K562 treated with DMSO at 1 percent for 24 hours (cell line): ENCODE measurements around the gene SSNA1. TPM values are rescaled to one million over a fixed set of nuclear protein-coding genes. Genes with fewer than 3 reads are reported as not detected.

ENCODE experiments used
- total RNA-seq: library from RNA; unstranded; fragments of 300-600 nt; gene quantifications from 2 replicates; pipeline ENCODE4 v1.2.3, GENCODE V29; 2022; ENCODE audit warnings: low read depth; ENCODE audit not compliant: insufficient read depth

The SSNA1 gene
- total RNA-seq = 231 and 245 TPM in 2 replicates

GRCh38 chr9:137188490-137189296 is at the start of gene SSNA1, which contains the start of gene ANAPC2:
TSS of gene SSNA1 (plus strand) at chr9:137188676. CDS start at chr9:137188727, 51 bp downstream.
TSS of gene ANAPC2 (minus strand) at chr9:137188560. CDS start at chr9:137188532, 28 bp downstream.

DNA sequence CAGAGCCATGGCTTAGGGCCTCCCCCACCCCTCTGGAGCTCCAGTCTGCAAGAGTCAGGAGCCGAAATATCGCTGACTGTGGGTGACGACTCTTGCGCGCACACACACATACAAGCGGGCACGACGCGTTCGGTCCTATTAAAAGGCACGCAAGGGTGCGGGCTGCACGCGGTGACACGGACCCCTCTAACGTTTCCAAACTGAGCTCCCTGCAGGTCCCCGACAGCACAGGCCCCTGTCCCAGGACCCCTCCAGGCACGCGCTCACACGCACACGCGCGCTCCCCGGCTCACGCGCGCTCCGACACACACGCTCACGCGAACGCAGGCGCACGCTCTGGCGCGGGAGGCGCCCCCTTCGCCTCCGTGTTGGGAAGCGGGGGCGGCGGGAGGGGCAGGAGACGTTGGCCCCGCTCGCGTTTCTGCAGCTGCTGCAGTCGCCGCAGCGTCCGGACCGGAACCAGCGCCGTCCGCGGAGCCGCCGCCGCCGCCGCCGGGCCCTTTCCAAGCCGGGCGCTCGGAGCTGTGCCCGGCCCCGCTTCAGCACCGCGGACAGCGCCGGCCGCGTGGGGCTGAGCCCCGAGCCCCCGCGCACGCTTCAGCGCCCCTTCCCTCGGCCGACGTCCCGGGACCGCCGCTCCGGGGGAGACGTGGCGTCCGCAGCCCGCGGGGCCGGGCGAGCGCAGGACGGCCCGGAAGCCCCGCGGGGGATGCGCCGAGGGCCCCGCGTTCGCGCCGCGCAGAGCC is 49.6 kb upstream of the SSNA1 start, which contains the start of gene GRIN1:
Gene GRIN1 (plus strand): TSS at position 433 of the 746 bp plus-strand sequence. CDS start 333 bp downstream, outside the sequence.

GRCh38 chr9:137169896-137170358 is 18.5 kb upstream of the SSNA1 start, which contains the start of gene LRRC26:
TSS of gene LRRC26 (minus strand) at chr9:137170051. CDS start at chr9:137169943, 108 bp downstream.

DNA sequence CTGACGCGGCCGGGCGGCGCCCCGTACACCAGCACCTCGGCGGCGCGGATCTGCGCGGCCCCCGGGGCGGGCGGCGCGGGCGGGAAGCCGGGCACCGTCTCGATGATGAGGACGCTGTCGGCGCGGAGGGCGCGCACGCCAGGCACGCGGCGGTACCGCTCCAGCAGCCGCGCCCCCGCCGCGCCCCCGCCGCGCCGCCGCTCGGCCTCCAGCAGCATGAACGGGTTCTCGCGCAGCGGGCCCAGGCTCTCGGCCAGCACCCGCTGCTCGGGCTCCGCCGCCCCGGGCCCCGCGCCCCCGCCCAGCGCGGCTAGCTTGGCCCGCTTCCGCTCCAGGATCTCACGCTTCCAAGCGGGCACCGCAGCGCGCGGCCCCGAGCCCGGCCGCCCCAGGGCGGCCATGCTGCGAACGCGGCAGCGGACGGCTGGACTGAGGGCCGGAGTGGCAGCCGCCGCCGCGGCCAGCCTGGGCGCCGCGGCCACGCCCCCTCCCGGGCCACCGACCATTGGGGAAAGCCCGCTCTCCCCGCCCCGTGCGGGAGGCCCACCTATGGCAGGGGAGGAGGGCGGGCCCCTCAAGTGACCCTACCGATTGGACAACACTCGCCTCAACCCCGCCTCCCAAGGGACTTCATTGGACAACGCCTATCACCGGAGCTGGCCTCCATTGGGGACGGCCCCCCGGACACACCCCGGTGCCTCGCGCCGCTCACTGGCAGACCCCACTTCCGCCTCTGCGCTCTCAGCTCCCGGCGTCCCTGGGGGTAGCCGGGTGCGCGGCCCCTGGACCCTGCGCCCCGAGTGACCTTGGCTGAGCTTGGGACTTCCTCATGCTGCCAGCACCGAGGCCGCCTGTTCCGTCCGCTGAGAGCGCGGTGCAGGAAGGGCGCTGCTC is 12.1 kb downstream of the SSNA1 start, which contains the start of gene TPRN:
Gene TPRN (minus strand): TSS at position 431 of the 894 bp plus-strand sequence. CDS start 30 bp downstream, at position 401.

GRCh38 chr9:137205126-137206069 is 16.9 kb downstream of the SSNA1 start, which contains the start of the genes NDOR1 and TMEM203:
TSS of gene NDOR1 (plus strand) at chr9:137205700. CDS start at chr9:137205778, 78 bp downstream.
TSS of gene TMEM203 (minus strand) at chr9:137205648. CDS start at chr9:137205414, 234 bp downstream.

DNA sequence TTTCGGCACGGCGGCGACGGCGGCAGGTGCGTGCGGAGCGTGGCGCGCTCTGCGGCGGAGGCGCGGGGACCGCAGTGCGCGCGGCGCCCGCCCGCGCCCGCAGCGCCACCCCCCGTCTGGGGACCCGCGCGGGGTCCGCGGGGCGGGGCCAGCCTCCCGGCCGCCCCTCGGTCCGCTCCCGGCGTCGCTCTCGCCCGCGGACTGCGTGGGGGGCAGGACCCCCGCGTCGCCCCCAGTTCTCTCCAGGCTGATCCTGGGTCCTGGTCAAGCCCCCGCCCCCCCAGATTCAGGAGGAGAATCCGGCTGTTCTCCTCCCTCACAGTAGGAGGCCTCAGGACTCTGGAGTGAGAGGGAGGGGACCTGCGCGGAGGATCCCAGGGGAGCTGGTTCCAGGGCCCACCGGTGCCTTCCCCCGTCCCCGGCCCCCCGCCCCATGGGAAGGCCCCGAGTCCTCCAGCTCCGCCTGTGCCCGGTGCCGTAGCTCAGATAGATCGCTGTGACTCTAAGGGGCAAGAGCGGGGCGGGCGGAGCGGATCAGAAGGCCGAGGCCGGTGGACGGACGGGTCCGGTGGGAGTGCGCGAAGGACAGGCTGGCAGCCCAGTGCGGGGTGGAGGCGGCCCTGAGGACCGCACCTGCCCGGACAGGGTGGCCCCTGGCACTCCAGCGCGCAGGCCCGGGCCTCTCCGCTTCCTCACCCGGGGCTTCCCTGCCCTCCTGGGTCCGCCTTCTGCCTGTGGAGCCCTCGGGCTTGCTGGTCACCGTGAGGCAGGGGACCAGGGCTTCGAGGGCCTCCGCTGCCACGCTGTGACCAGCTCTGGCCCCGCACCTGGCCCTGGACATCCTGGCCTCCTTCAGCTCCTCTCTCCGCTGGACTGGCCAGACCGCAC is 34.0 kb downstream of the SSNA1 start, which contains the start of gene RNF208:
Gene RNF208 (minus strand): TSS at position 51 of the 888 bp plus-strand sequence. CDS start 1,028 bp downstream, outside the sequence.

GRCh38 chr9:137224830-137225694 is 36.6 kb downstream of the SSNA1 start, which contains the start of gene CYSRT1:
TSS of gene CYSRT1 (plus strand) at chr9:137225174. CDS start at chr9:137225622, 448 bp downstream.

DNA sequence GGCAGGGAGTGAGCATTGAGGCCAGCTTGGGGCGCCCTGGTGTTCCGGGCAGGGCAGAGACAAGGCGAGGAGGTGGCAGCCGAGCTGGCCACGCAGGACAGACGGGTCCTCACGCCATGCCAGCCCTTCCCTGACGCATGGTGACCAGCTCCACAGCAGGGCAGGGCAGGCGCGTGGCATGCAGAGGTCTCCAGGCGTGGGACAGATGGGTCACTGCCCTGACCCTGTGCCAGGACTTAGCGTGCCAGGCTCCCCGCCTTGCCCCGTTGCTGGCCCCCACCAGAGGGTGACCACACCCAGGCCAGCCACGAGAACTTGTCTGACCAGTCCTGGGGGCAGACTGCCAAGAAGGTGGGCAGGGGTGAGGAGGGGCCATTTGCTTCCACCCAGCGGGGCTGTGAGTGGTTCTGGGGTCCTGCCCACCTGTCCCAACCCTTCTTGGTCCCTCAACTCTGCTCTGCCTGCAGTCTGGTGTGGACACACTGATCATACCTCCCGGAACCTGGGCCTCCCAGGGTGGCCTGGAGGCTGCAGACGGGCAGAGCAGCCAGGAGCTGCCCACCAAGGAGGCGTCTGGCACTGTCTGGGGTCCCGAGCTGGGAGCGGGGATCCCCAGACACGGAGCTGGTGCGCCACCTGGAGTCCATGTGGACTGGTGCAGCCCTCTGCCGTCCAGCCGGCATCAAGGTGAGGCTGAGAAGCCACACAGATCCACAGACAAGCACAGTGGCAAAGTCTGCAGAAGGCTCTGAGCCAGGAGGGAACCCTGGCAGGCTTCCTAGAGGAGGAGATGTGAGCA is 38.8 kb downstream of the SSNA1 start, which contains the start of gene RNF224:
Gene RNF224 (plus strand): TSS at position 449 of the 799 bp plus-strand sequence. CDS start 834 bp downstream, outside the sequence.

GRCh38 chr9:137230705-137231371 is 42.4 kb downstream of the SSNA1 start, which contains the start of gene SLC34A3:
TSS of gene SLC34A3 (plus strand) at chr9:137230901. CDS start at chr9:137231703, 802 bp downstream.

Other genes starting within 250 kb of the SSNA1 start
- gene FBXW5, start 243.9 kb upstream of the SSNA1 start, total RNA-seq = 150 and 189 TPM in 2 replicates
- 1.1 TPM in 1 of 2 replicates, not detected in the other for gene C8G, start 243.4 kb upstream of the SSNA1 start, total RNA-seq
- gene LCN12, start 236.4 kb upstream of the SSNA1 start, total RNA-seq = not detected in 2 replicates
- 5.6 and 7.3 TPM in 2 replicates for gene PTGDS, start 211.2 kb upstream of the SSNA1 start, total RNA-seq
- not detected in 2 replicates for gene LCNL1, start 205.7 kb upstream of the SSNA1 start, total RNA-seq
- 82.2 and 86.6 TPM in 2 replicates for gene PAXX, start 196.3 kb upstream of the SSNA1 start, total RNA-seq
- 0.64 and 1.7 TPM in 2 replicates for gene CLIC3, start 192.1 kb upstream of the SSNA1 start, total RNA-seq
- gene ABCA2, start 160.4 kb upstream of the SSNA1 start, total RNA-seq = 11.0 and 24.1 TPM in 2 replicates
- gene FUT7, start 156.6 kb upstream of the SSNA1 start, total RNA-seq = not detected in 2 replicates
- 0.66 and 1.1 TPM in 2 replicates for gene NPDC1, start 142.5 kb upstream of the SSNA1 start, total RNA-seq
- gene ENTPD2, start 134.6 kb upstream of the SSNA1 start, total RNA-seq = 0.21 TPM in 1 of 2 replicates, not detected in the other
- 36.1 and 38.7 TPM in 2 replicates for gene SAPCD2, start 118.1 kb upstream of the SSNA1 start, total RNA-seq
- gene UAP1L1, start 111.2 kb upstream of the SSNA1 start, total RNA-seq = 9.0 and 9.6 TPM in 2 replicates
- gene MAN1B1, start 101.7 kb upstream of the SSNA1 start, total RNA-seq = 52.5 and 56.8 TPM in 2 replicates
- gene DPP7, start 73.9 kb upstream of the SSNA1 start, total RNA-seq = 187 and 232 TPM in 2 replicates
- gene GRIN1, start 49.5 kb upstream of the SSNA1 start, total RNA-seq = 0.12 and 0.78 TPM in 2 replicates
- gene LRRC26, start 18.6 kb upstream of the SSNA1 start, total RNA-seq = not detected in 2 replicates
- gene TMEM210, start 16.6 kb upstream of the SSNA1 start, total RNA-seq = not detected in 2 replicates
- gene ANAPC2, start 116 bp upstream of the SSNA1 start, total RNA-seq = 57.0 and 62.9 TPM in 2 replicates
- 33.3 and 34.3 TPM in 2 replicates for gene TPRN, start 12.1 kb downstream of the SSNA1 start, total RNA-seq
- gene TMEM203, start 17.0 kb downstream of the SSNA1 start, total RNA-seq = 70.6 and 73.1 TPM in 2 replicates
- gene NDOR1, start 17.0 kb downstream of the SSNA1 start, total RNA-seq = 28.7 and 33.4 TPM in 2 replicates
- 6.9 and 7.0 TPM in 2 replicates for gene RNF208, start 33.6 kb downstream of the SSNA1 start, total RNA-seq
- gene CYSRT1, start 36.5 kb downstream of the SSNA1 start, total RNA-seq = 1.6 and 1.7 TPM in 2 replicates
- gene RNF224, start 38.8 kb downstream of the SSNA1 start, total RNA-seq = not detected in 2 replicates
- gene SLC34A3, start 42.2 kb downstream of the SSNA1 start, total RNA-seq = not detected in 2 replicates
- gene TUBB4B, start 52.6 kb downstream of the SSNA1 start, total RNA-seq = 1,217 and 1,249 TPM in 2 replicates
- 0.60 TPM in 1 of 2 replicates, not detected in the other for gene STPG3, start 62.6 kb downstream of the SSNA1 start, total RNA-seq
- gene NELFB, start 66.7 kb downstream of the SSNA1 start, total RNA-seq = 123 TPM in 2 replicates
- 86.6 and 103 TPM in 2 replicates for gene TOR4A, start 89.0 kb downstream of the SSNA1 start, total RNA-seq
- 19.3 and 20.3 TPM in 2 replicates for gene NRARP, start 113.6 kb downstream of the SSNA1 start, total RNA-seq
- 12.1 and 16.9 TPM in 2 replicates for gene EXD3, start 234.5 kb downstream of the SSNA1 start, total RNA-seq
- gene NOXA1, start 234.7 kb downstream of the SSNA1 start, total RNA-seq = 1.9 and 2.1 TPM in 2 replicates